Hepatocyte (in vitro differentiated cells): ENCODE results near the gene DLGAP4. TPM values are rescaled to one million over a fixed set of nuclear protein-coding genes. Genes with fewer than 3 reads are reported as not detected.

Source experiments
- DNase-seq: peaks from one replicate; pipeline ENCODE4 v3.0.0-alpha.2; 2016; ENCODE audit warnings: low spot score
- H2AFZ ChIP-seq: fragments of 200-600 bp; sonication (generic); 2 replicates; pipeline ENCODE4 v1.6.0; 2016; ENCODE audit warnings: antibody characterized with exemption, mild to moderate bottlenecking
- H3K27ac ChIP-seq: fragments of 200-600 bp; sonication (generic); 2 replicates; pipeline ENCODE4 v1.5.1; 2016; ENCODE audit warnings: mild to moderate bottlenecking
- H3K27me3 ChIP-seq: fragments of 200-600 bp; sonication (generic); 2 replicates; pipeline ENCODE4 v1.6.1; 2016
- H3K36me3 ChIP-seq: fragments of 200-600 bp; sonication (generic); replicated peaks from 2 replicates; pipeline ENCODE4 v1.5.1; 2016; ENCODE audit warnings: low read depth; ENCODE audit not compliant: insufficient read depth
- H3K4me1 ChIP-seq: fragments of 200-600 bp; sonication (generic); 2 replicates; pipeline ENCODE4 v1.5.1; 2016; ENCODE audit warnings: mild to moderate bottlenecking, moderate library complexity; ENCODE audit not compliant: insufficient read depth
- H3K4me2 ChIP-seq: fragments of 200-600 bp; sonication (generic); 2 replicates; pipeline ENCODE4 v1.6.0; 2016
- H3K4me3 ChIP-seq: fragments of 200-600 bp; sonication (generic); 2 replicates; pipeline ENCODE4 v1.5.1; 2016; ENCODE audit warnings: mild to moderate bottlenecking
- H3K79me2 ChIP-seq: fragments of 200-600 bp; sonication (generic); 2 replicates; pipeline ENCODE4 v1.6.0; 2017; ENCODE audit warnings: mild to moderate bottlenecking
- H3K9me2 ChIP-seq: fragments of 200-600 bp; sonication (generic); replicated peaks from 2 replicates; pipeline ENCODE4 v1.6.0; 2017; ENCODE audit warnings: mild to moderate bottlenecking; ENCODE audit not compliant: insufficient read depth
- H3K9me3 ChIP-seq: fragments of 200-600 bp; sonication (generic); 2 replicates; pipeline ENCODE4 v1.5.1; 2016; ENCODE audit warnings: low read depth, mild to moderate bottlenecking
- H4K20me1 ChIP-seq: fragments of 200-600 bp; sonication (generic); 2 replicates; pipeline ENCODE4 v1.6.0; 2016; ENCODE audit warnings: mild to moderate bottlenecking; ENCODE audit not compliant: insufficient read depth, poor library complexity, severe bottlenecking
- EZH2 ChIP-seq: fragments of 200-600 bp; sonication (generic); IDR thresholded peaks from 2 replicates; pipeline ENCODE4 v1.6.1; 2016; ENCODE audit warnings: antibody characterized with exemption, mild to moderate bottlenecking, borderline replicate concordance
- EZH2phosphoT487 ChIP-seq: fragments of 200-600 bp; sonication (generic); IDR thresholded peaks from one replicate; pipeline ENCODE4 v1.6.1; 2018; ENCODE audit warnings: antibody characterized with exemption, mild to moderate bottlenecking, low read depth, moderate library complexity; ENCODE audit not compliant: unreplicated experiment, severe bottlenecking
- WGBS: methylation state at CpG from one replicate; pipeline ENCODE4 v1.1.6; 2016; ENCODE audit warnings: low lambda C conversion rate; ENCODE audit errors: missing lambda C conversion rate; 5-methylcytosine and 5-hydroxymethylcytosine counted together
- polyA plus RNA-seq: library from polyadenylated mRNA; unstranded; fragments of >200 nt; fragmentation: Nextera tagmentation; extraction: Ambion mirVana; gene quantifications from 2 replicates; pipeline ENCODE4 v1.2.1, GENCODE V29; 2016
- total RNA-seq: library from RNA; depleted of rRNA; stranded (reverse); fragments of >200 nt; gene quantifications from 2 replicates; pipeline ENCODE4 v1.2.3, GENCODE V29; 2014
- TF ChIP-seq, protein P1 (sequence below): fragments of 200-600 bp; sonication (generic); IDR thresholded peaks from 2 replicates; pipeline ENCODE4 v1.5.1; 2016; ENCODE audit warnings: antibody characterized with exemption, mild to moderate bottlenecking; ENCODE audit not compliant: poor library complexity

DLGAP4 gene
- total and polyA plus RNA-seq, 2 experiments from 2014 or later, result 16.5 to 39.4 TPM

DNA sequence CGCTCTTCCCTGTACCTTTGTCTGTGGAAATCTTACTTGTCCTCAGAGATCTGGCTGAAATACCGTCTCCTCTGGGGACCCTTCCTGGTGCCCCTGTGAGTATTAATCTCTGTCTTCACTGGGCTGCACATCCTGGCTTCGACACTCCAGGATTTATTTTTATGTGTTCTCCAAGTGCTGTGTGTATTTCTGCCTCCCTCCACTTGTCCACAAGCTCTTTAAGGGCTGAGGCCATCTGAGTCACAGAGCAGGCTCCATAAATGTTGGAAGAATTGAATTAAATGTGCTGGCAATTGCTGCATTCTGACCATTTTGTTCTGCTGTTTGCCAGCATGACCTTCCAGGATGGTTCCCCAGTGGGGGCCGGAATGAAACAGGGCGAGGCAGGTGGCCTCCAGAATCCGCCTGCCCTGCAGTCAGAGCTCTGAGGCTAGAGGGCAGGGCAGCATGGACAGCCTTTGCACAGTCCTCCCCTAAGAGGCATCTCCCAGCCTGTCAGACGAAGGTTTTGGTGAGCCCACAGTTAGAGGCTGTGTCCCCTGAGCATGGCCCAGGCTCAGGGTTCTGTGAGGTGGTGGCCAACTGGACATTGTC is 105.8 kb downstream of the DLGAP4 start:
- H3K36me3 ChIP-seq, result no peaks in the 10 kb centered on the region
- H2AFZ ChIP-seq, result no peak overlapping the region

DNA sequence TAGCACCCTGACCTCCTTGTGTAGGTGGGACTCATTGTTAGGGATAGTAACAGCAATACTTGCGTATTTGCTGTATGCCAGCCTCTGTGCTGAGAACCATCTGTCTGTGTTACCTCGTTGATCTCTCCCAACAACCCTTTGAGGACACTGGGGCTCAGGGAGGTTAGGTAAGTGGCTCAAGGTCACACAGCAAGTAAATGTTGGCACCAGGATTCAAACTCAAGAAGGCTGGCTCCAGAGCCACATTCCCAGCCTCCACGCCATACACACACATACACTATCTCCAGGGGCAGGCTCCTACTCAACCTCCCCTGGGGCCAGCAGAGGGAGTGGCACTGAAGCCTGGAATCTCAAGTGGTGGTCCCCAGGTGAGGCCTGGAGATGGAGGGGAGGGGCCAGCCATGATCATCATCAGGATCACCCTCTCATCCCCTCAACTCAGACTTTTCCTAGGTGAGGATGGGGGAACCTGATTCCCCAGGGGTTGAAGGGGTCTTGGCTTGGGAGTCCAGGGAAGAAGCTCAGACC is 109.4 kb downstream of the DLGAP4 start:
- Histone ChIP-seq H3K9me2 (no peaks in the 10 kb centered on the region), H3K9me3 (no peaks in the 10 kb centered on the region), H3K79me2 (no peaks in the 10 kb centered on the region), H3K4me1 (no peaks in the 10 kb centered on the region), H2AFZ (no peak overlapping the region), H3K27ac (no peak overlapping the region), H3K27me3 (no peaks in the 10 kb centered on the region), H3K4me3 (no peak overlapping the region), H3K36me3 (no peaks in the 10 kb centered on the region), H4K20me1 (no peaks in the 10 kb centered on the region), H3K4me2 (no peak overlapping the region)
- TF ChIP-seq EZH2 (no peak), EZH2phosphoT487 (no peak)
- TF ChIP-seq, protein P1, sequence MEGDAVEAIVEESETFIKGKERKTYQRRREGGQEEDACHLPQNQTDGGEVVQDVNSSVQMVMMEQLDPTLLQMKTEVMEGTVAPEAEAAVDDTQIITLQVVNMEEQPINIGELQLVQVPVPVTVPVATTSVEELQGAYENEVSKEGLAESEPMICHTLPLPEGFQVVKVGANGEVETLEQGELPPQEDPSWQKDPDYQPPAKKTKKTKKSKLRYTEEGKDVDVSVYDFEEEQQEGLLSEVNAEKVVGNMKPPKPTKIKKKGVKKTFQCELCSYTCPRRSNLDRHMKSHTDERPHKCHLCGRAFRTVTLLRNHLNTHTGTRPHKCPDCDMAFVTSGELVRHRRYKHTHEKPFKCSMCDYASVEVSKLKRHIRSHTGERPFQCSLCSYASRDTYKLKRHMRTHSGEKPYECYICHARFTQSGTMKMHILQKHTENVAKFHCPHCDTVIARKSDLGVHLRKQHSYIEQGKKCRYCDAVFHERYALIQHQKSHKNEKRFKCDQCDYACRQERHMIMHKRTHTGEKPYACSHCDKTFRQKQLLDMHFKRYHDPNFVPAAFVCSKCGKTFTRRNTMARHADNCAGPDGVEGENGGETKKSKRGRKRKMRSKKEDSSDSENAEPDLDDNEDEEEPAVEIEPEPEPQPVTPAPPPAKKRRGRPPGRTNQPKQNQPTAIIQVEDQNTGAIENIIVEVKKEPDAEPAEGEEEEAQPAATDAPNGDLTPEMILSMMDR, result no peak
- DNase-seq, result no peak
- 78% methylated on average over 3 of the region's 3 CpGs for WGBS

More for the DNA sequence above, 105.8 kb downstream of the DLGAP4 start:
- Histone ChIP-seq H3K4me3 (no peak overlapping the region), H3K9me2 (no peaks in the 10 kb centered on the region), H3K27me3 (no peaks in the 10 kb centered on the region), H3K4me2 (no peak overlapping the region), H3K4me1 (no peaks in the 10 kb centered on the region), H3K9me3 (no peaks in the 10 kb centered on the region), H3K79me2 (no peaks in the 10 kb centered on the region), H4K20me1 (no peaks in the 10 kb centered on the region), H3K27ac (no peak overlapping the region)
- TF ChIP-seq EZH2phosphoT487 (no peak), EZH2 (no peak)
- TF ChIP-seq, protein P1, result no peak
- no peak for DNase-seq
- 73% methylated on average over 7 of the region's 7 CpGs for WGBS

DNA sequence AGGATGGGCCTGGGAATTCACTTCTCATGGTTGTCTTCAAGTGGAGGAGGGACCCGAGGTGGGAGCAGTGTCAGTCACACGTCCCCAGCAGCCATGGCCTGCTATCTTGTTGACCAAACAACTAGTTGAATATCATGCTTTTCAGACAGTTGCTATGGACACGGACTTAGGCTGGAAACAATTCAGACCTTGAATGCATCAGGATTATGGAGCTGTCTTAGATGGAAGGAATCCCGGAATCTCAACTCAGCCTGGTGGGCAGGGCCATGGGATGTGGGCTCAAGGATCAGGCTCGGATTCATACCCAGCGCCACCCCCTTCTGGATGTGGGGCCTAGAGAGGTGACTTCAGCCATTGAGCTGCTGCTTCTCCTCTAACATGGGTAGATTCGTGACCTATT is 112.6 kb downstream of the DLGAP4 start:
- Histone ChIP-seq H3K27me3 (no peaks in the 10 kb centered on the region), H3K27ac (no peak overlapping the region), H2AFZ (no peak overlapping the region), H3K9me2 (no peaks in the 10 kb centered on the region), H3K4me3 (no peak overlapping the region), H4K20me1 (no peaks in the 10 kb centered on the region), H3K9me3 (no peaks in the 10 kb centered on the region), H3K4me2 (no peak overlapping the region), H3K4me1 (no peaks in the 10 kb centered on the region), H3K36me3 (no peaks in the 10 kb centered on the region), H3K79me2 (no peaks in the 10 kb centered on the region)
- DNase-seq, result no peak
- TF ChIP-seq, protein P1, result no peak
- TF ChIP-seq EZH2 (no peak), EZH2phosphoT487 (no peak)
- 63% methylated on average over 7 of the region's 7 CpGs for whole genome bisulfite sequencing
